Calu3 (cell line): Measurements from ENCODE around the gene MACROD2. TPM values are rescaled to one million over a fixed set of nuclear protein-coding genes. Genes with fewer than 3 reads are reported as not detected.

Experiments used
- BruUV-seq: library from RNA; stranded (reverse); fragments of 400-500 nt; replicated peaks from 2 replicates; lab custom pipeline; 2021; lab: Mats Ljungman, UMichigan
- CTCF ChIA-PET: fragments of 300-600 bp; sonication (Branson Sonifier 250); formaldehyde crosslinking; loops from one replicate; lab custom pipeline; 2022; ENCODE audit warnings: antibody characterized with exemption; lab: Charles Lee
- DNase-seq: peaks from one replicate; pipeline ENCODE4 v3.0.0; 2022
- H3K27ac Mint-ChIP-seq: one replicate; pipeline ENCODE4 v1.8.0; 2022; ENCODE audit warnings: mixed read lengths; ENCODE audit not compliant: unreplicated experiment
- H3K27me3 Mint-ChIP-seq: one replicate; pipeline ENCODE4 v1.8.0; 2022; ENCODE audit warnings: mixed read lengths; ENCODE audit not compliant: unreplicated experiment
- H3K36me3 Mint-ChIP-seq: one replicate; pipeline ENCODE4 v1.8.0; 2022; ENCODE audit warnings: mild to moderate bottlenecking, moderate library complexity, mixed read lengths; ENCODE audit not compliant: insufficient read depth, unreplicated experiment
- H3K4me1 Mint-ChIP-seq: one replicate; pipeline ENCODE4 v1.8.0; 2022; ENCODE audit warnings: mild to moderate bottlenecking, low read depth, mixed read lengths; ENCODE audit not compliant: unreplicated experiment
- H3K4me3 Mint-ChIP-seq: one replicate; pipeline ENCODE4 v1.8.0; 2022; ENCODE audit warnings: mild to moderate bottlenecking, low read depth, moderate library complexity, mixed read lengths; ENCODE audit not compliant: unreplicated experiment
- H3K9me3 Mint-ChIP-seq: one replicate; pipeline ENCODE4 v1.8.0; 2022; ENCODE audit warnings: low read depth, mixed read lengths; ENCODE audit not compliant: unreplicated experiment
- intact Hi-C: fragments of 100-400 bp; cut with micrococcal nuclease; formaldehyde crosslinking; loops from one replicate; pipeline ENCODE4 v1.10.0; 2022; ENCODE audit not compliant: unreplicated experiment
- total RNA-seq: library from RNA; stranded (reverse); gene quantifications from 2 replicates; pipeline ENCODE4 v1.2.3, GENCODE V29; 2022
- TF ChIP-seq, protein P1 (sequence below): fragments of 200-600 bp; IDR thresholded peaks from one replicate; pipeline ENCODE4 v1.8.0; 2022; ENCODE audit warnings: antibody characterized with exemption; ENCODE audit not compliant: unreplicated experiment

Gene MACROD2
- total RNA-seq, 1 experiment from 2014 or later, result 29.4 TPM

GRCh38 chr20:15296422-15296821 lies 1301.1 kb downstream of the MACROD2 start:
- TF ChIP-seq, protein P1, sequence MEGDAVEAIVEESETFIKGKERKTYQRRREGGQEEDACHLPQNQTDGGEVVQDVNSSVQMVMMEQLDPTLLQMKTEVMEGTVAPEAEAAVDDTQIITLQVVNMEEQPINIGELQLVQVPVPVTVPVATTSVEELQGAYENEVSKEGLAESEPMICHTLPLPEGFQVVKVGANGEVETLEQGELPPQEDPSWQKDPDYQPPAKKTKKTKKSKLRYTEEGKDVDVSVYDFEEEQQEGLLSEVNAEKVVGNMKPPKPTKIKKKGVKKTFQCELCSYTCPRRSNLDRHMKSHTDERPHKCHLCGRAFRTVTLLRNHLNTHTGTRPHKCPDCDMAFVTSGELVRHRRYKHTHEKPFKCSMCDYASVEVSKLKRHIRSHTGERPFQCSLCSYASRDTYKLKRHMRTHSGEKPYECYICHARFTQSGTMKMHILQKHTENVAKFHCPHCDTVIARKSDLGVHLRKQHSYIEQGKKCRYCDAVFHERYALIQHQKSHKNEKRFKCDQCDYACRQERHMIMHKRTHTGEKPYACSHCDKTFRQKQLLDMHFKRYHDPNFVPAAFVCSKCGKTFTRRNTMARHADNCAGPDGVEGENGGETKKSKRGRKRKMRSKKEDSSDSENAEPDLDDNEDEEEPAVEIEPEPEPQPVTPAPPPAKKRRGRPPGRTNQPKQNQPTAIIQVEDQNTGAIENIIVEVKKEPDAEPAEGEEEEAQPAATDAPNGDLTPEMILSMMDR, result no peak
- Mint-ChIP-seq H3K4me1 (no peaks in the 10 kb centered on the region), H3K4me3 (no peak overlapping the region), H3K27ac (no peak overlapping the region), H3K9me3 (no peaks in the 10 kb centered on the region), H3K36me3 (no peaks in the 10 kb centered on the region), H3K27me3 (no peaks in the 10 kb centered on the region)
- no peak for DNase-seq
- BruUV-seq, result no TSS peak
- CTCF ChIA-PET, result no interaction called here
- intact Hi-C loops, result no loop called here

DNA sequence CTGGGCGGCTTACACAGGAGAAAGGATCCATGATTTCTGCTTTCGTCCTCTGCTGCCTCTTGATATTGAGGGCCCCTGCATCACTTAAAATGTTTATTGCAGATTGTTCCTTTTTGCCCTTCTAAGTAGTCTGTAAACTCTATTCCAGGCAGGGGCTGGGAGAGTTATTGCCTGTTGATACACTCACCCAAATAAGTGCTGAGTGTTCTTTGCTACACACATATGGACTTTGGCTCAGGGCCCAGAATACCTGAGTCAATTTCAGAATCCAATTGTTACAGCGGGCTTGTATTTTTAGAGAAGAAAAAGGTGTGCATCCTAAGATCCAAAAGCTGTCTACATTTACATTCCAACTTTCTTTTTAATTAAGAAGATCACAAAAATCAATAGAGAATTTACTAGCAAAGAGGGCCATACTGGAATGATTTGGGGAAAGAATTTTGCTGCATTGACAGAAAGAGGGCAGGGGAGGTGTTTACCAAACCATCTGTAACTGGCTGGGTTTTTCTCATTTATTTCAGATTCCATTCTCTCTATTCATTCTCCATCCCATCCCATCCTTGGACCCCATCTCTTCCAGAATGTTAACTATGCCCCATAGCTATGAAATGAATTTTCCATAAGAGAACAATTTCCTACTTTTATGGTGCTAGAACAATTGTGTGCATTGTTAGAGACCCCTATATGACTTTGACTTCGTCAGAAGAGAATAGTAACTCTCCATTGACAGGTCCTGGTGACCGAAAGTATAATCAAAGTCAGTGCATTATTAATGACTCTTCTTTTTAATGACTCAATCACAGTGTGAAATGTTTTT lies 1302.0 kb downstream of the MACROD2 start:
- no peaks in the 10 kb centered on the region for H3K36me3 Mint-ChIP-seq
- H3K27me3 Mint-ChIP-seq, result no peaks in the 10 kb centered on the region
- no peak overlapping the region for H3K27ac Mint-ChIP-seq
- H3K4me1 Mint-ChIP-seq, result no peaks in the 10 kb centered on the region
- CTCF ChIA-PET, result no interaction called here
- H3K4me3 Mint-ChIP-seq, result no peak overlapping the region
- no peaks in the 10 kb centered on the region for H3K9me3 Mint-ChIP-seq
- intact Hi-C loops, result no loop called here
- BruUV-seq, result no TSS peak
- TF ChIP-seq, protein P1, result no peak
- no peak for DNase-seq

- no peak overlapping the region for H3K27ac Mint-ChIP-seq
- no peak for DNase-seq
- no TSS peak for BruUV-seq
- no peaks in the 10 kb centered on the region for H3K9me3 Mint-ChIP-seq
- H3K27me3 Mint-ChIP-seq, result no peaks in the 10 kb centered on the region
- TF ChIP-seq, protein P1, result no peak
- H3K4me1 Mint-ChIP-seq, result no peaks in the 10 kb centered on the region
- H3K36me3 Mint-ChIP-seq, result no peaks in the 10 kb centered on the region
- intact Hi-C loops, result no loop called here
- H3K4me3 Mint-ChIP-seq, result no peak overlapping the region
- CTCF ChIA-PET, result interaction anchor here (0.9 kb wide), 1 partner anchor 74 kb away, joined by 3 read pairs; no protein-coding TSS in a partner anchor
Observed at GRCh38 chr20:15302075-15302474, 1306.8 kb downstream of the MACROD2 start.

DNA sequence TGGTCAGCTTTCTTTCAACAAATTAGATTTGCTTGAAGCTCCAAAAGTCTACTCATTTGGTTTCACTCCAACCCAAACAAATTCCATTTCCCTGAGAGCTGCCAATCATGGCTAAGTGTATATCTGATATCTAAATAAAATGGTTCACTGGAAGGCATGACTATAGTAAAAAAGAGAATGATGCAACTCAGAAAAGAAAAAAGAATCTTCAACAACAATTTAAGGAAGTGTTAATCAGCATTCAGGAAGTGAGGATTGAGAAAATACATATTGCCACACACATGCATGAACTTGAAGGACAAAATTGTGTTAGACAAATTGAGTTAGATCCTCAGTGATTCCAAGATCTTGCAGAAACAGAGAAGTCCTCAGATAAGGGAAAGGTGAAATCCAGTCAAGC lies 1315.0 kb downstream of the MACROD2 start:
- H3K36me3 Mint-ChIP-seq, result no peaks in the 10 kb centered on the region
- intact Hi-C loops, result no loop called here
- CTCF ChIA-PET, result no interaction called here
- no TSS peak for BruUV-seq
- no peak for DNase-seq
- TF ChIP-seq, protein P1, result no peak
- no peak overlapping the region for H3K27ac Mint-ChIP-seq
- no peaks in the 10 kb centered on the region for H3K9me3 Mint-ChIP-seq
- no peak overlapping the region for H3K4me3 Mint-ChIP-seq
- H3K27me3 Mint-ChIP-seq, result no peaks in the 10 kb centered on the region
- no peaks in the 10 kb centered on the region for H3K4me1 Mint-ChIP-seq
